Progenitor cell of endocrine pancreas (in vitro differentiated cells): Measurements from ENCODE around the gene ARSG. TPM values are rescaled to one million over a fixed set of nuclear protein-coding genes. Genes with fewer than 3 reads are reported as not detected.
"Not testable (repeated sequence)": the region's sequence is repeated elsewhere in the genome, so short reads cannot be mapped to it uniquely, and the experiment has no call there.

Source experiments
- DNase-seq: peaks from one replicate; pipeline ENCODE4 v3.0.0; 2021; ENCODE audit warnings: low spot score; ENCODE audit not compliant: unreplicated experiment
- H3K27ac Mint-ChIP-seq: 2 replicates; pipeline ENCODE4 v1.8.0; 2021; ENCODE audit warnings: mild to moderate bottlenecking, moderate library complexity, mixed read lengths
- H3K27me3 Mint-ChIP-seq: 2 replicates; pipeline ENCODE4 v1.8.0; 2021; ENCODE audit warnings: mixed read lengths
- H3K36me3 Mint-ChIP-seq: 2 replicates; pipeline ENCODE4 v1.8.0; 2022; ENCODE audit warnings: mixed read lengths; ENCODE audit not compliant: insufficient read depth
- H3K4me1 Mint-ChIP-seq: 2 replicates; pipeline ENCODE4 v1.8.0; 2021; ENCODE audit warnings: low read depth, mixed read lengths
- H3K4me3 Mint-ChIP-seq: 2 replicates; pipeline ENCODE4 v1.8.0; 2021; ENCODE audit warnings: low read depth, mild to moderate bottlenecking, moderate library complexity, mixed read lengths
- H3K9me3 Mint-ChIP-seq: 2 replicates; pipeline ENCODE4 v1.8.0; 2021; ENCODE audit warnings: low read depth, mixed read lengths
- total RNA-seq: library from RNA; stranded (reverse); gene quantifications from 2 replicates; pipeline ENCODE4 v1.2.1, GENCODE V29; 2021
- TF ChIP-seq, protein P1 (sequence below): fragments of 200-600 bp; sonication (generic); IDR thresholded peaks from one replicate; pipeline ENCODE4 v1.5.0; 2021; ENCODE audit warnings: antibody characterized with exemption, mild to moderate bottlenecking; ENCODE audit not compliant: unreplicated experiment

Gene ARSG
- total RNA-seq, 1 donor from 2014 or later: 2.6 TPM

- TF ChIP-seq, protein P1, sequence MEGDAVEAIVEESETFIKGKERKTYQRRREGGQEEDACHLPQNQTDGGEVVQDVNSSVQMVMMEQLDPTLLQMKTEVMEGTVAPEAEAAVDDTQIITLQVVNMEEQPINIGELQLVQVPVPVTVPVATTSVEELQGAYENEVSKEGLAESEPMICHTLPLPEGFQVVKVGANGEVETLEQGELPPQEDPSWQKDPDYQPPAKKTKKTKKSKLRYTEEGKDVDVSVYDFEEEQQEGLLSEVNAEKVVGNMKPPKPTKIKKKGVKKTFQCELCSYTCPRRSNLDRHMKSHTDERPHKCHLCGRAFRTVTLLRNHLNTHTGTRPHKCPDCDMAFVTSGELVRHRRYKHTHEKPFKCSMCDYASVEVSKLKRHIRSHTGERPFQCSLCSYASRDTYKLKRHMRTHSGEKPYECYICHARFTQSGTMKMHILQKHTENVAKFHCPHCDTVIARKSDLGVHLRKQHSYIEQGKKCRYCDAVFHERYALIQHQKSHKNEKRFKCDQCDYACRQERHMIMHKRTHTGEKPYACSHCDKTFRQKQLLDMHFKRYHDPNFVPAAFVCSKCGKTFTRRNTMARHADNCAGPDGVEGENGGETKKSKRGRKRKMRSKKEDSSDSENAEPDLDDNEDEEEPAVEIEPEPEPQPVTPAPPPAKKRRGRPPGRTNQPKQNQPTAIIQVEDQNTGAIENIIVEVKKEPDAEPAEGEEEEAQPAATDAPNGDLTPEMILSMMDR: no peak
- Mint-ChIP-seq H3K36me3 (peaks cover 4% of the 10 kb centered on the region), H3K27me3 (no peaks in the 10 kb centered on the region), H3K27ac (peak overlapping the region; percentile 82), H3K9me3 (no peaks in the 10 kb centered on the region), H3K4me3 (peak overlapping the region; percentile 94), H3K4me1 (peaks cover 5% of the 10 kb centered on the region)
- no peak for DNase-seq
Observed at GRCh38 chr17:68248891-68249290, 42.4 kb upstream of the ARSG start.

- Mint-ChIP-seq H3K27me3 (no peaks in the 10 kb centered on the region), H3K36me3 (peaks cover 4% of the 10 kb centered on the region), H3K4me3 (peak overlapping the region; percentile 94), H3K9me3 (no peaks in the 10 kb centered on the region), H3K4me1 (peaks cover 5% of the 10 kb centered on the region), H3K27ac (no peak overlapping the region)
- TF ChIP-seq, protein P1: no peak
- no peak for DNase-seq
Observed at GRCh38 chr17:68249354-68249765, 41.9 kb upstream of the ARSG start.

DNA sequence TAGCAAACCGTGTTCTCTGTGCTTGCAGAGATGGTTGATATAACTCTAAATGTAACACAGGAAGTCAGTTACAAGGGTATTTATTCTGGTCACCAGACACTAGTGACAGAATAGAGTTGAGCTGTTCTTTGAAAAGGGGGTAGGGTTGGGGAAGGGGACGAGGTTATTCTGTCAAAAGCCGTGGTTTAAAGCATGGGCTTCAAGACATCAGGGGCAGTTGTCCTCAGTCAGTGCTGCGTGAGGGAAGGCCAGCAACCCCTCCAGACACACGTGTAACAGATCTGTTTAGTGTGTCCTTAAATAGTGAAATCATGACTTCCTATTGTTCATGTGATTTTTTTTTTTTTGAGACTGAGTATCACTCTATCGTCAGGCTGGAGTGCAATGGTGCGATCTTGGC, 37.9 kb upstream of the ARSG start:
- not testable (repeated sequence) for H3K4me3 Mint-ChIP-seq, H3K27me3 Mint-ChIP-seq, H3K9me3 Mint-ChIP-seq, DNase-seq, H3K27ac Mint-ChIP-seq, H3K4me1 Mint-ChIP-seq
- H3K36me3 Mint-ChIP-seq: peaks cover 11% of the 10 kb centered on the region

DNA sequence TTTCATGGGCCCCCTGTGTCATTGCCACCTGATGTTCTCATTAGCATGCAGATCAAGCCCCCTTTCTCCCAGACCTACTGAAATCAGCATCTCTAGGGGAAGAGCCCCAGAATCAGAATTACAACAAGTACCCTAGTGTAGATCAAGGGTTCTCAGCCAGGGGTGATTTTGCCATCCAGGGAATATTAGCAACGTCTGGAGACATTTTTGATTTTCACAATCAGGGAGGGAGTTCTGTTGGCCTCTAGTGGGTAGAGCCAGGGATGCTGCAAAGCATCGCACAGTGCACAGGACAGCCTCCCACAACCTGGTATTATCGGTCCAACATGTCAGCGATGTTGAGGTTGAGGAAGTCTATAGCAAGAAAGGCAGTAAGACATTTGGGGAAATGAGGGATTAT, 36.1 kb upstream of the ARSG start:
- TF ChIP-seq, protein P1: no peak
- Mint-ChIP-seq H3K4me1 (peaks cover 1% of the 10 kb centered on the region), H3K36me3 (peaks cover 11% of the 10 kb centered on the region), H3K9me3 (no peaks in the 10 kb centered on the region), H3K4me3 (no peak overlapping the region), H3K27me3 (peaks cover 12% of the 10 kb centered on the region), H3K27ac (no peak overlapping the region)
- DNase-seq: no peak

DNA sequence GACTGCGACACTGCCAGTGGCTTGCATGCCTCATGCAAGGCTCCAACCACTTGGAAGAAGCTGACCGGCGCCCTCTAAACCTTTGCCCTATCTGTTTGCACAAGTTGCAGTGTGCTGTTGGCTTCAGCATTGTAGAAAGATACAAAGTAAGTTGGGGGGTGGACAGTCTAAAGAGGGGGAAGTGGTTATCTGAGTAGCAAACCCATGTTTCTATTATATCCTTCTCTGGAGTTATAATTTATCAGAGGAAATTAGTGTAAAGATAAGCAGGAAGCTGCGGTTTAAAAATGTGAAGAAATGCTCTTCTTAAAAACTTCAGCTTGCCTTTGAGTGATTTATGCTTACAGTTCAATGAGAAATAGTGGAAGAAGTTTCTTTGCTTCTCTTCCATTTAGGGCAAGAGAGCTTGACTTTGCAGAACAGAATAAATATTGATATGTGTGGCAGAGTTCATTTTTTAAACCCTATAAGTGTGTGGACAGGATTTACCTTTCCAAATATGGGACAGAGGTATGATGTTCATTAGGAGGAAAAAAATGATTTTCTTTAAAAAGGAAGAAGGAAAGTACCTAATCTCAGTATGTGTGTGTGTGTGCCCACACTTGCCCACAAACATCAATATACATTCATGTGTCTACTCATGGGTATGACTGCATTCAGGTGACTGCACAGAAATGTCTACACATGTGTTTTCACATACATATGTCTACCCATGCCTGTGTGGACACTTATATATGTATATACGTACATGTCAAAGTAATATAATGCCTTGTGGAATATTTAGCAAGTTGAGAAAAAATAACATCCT, 35.4 kb upstream of the ARSG start:
- no peak overlapping the region for H3K27ac Mint-ChIP-seq
- H3K4me1 Mint-ChIP-seq: peaks cover 1% of the 10 kb centered on the region
- TF ChIP-seq, protein P1: no peak
- no peak for DNase-seq
- peaks cover 11% of the 10 kb centered on the region for H3K36me3 Mint-ChIP-seq
- H3K4me3 Mint-ChIP-seq: no peak overlapping the region
- H3K9me3 Mint-ChIP-seq: no peaks in the 10 kb centered on the region
- H3K27me3 Mint-ChIP-seq: peaks cover 13% of the 10 kb centered on the region

DNA sequence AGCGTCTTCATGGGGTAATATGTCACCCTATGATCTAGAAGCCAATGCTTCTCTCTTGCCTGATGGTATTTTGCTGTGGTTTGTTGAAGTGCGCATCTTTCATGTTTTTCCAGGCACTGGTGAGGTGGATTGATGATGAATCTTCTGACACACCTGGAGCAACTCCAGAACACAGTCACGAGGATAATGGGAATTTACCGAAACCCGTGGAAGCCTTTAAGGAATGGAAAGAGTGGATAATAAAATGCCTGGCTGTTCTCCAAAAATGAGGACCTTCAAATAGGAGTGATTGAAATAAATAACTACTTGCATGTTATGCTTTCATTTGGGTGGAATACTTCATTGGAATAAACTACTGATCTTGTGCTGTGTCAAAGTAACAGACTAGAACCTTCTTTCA, 34.6 kb upstream of the ARSG start:
- Mint-ChIP-seq H3K36me3 (peaks cover 11% of the 10 kb centered on the region), H3K27me3 (peaks cover 13% of the 10 kb centered on the region)
- not testable (repeated sequence) for H3K9me3 Mint-ChIP-seq, H3K27ac Mint-ChIP-seq, DNase-seq, H3K4me3 Mint-ChIP-seq, H3K4me1 Mint-ChIP-seq
